ENCODE measurements around the gene ARSA. TPM values are rescaled to one million over a fixed set of nuclear protein-coding genes. Genes with fewer than 3 reads are reported as not detected.

ARSA gene
- 10 to 100 TPM; 19.9 to 56.1 (median 32.4) TPM for total RNA-seq

DNA sequence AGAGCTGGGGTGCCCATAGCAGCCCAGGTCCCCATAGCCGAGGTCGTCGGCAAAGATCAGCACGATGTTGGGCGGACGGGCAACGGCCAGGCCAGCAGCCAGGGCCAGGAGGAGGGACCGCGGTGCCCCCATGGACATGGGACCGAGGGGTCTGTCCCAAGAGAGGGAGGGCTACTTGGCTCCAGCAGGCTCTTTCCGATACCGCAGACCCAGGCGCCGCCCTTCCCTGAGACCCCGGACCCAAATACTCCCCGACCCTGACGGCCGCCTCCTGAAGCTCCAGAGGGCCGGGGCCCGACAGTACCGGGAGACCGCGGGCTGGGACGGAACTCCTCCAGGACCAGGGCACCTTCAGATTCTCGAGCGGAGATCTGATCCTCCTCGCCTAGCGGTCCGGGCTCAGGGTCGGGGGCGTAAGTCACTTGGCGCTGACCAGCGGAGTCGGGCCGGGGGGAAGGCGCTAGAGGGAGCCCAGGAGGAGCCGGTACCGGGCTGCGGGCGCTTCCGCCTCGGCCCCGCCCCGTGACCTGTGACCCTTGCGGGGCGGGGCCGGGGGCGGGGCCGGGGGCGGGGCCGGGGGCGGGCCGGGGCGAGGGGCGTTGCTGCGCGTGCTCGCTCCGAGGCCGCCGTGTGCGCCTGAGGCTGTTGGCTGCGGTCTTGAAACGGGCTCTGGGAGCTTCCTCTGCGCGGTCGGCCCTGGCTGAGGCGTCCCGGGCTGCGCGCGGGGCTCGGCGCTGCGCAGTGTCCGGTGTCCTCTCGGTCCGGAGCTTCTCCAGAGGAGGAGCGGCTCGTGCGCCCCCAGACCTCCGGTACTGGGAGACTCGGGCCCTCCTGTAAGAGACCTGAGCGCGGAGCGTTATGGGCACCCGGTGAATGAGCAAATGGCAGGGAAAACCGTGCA lies at the start of gene ARSA:
Gene ARSA, minus strand, starts transcription at position 511 of the 901 bp plus-strand sequence. Its CDS starts 373 bp downstream, at position 138.
- TF ChIP-seq, protein P1, sequence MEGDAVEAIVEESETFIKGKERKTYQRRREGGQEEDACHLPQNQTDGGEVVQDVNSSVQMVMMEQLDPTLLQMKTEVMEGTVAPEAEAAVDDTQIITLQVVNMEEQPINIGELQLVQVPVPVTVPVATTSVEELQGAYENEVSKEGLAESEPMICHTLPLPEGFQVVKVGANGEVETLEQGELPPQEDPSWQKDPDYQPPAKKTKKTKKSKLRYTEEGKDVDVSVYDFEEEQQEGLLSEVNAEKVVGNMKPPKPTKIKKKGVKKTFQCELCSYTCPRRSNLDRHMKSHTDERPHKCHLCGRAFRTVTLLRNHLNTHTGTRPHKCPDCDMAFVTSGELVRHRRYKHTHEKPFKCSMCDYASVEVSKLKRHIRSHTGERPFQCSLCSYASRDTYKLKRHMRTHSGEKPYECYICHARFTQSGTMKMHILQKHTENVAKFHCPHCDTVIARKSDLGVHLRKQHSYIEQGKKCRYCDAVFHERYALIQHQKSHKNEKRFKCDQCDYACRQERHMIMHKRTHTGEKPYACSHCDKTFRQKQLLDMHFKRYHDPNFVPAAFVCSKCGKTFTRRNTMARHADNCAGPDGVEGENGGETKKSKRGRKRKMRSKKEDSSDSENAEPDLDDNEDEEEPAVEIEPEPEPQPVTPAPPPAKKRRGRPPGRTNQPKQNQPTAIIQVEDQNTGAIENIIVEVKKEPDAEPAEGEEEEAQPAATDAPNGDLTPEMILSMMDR (IDR thresholded peaks at IDR 0.05; ENCODE audit: low read depth): no peak

DNA sequence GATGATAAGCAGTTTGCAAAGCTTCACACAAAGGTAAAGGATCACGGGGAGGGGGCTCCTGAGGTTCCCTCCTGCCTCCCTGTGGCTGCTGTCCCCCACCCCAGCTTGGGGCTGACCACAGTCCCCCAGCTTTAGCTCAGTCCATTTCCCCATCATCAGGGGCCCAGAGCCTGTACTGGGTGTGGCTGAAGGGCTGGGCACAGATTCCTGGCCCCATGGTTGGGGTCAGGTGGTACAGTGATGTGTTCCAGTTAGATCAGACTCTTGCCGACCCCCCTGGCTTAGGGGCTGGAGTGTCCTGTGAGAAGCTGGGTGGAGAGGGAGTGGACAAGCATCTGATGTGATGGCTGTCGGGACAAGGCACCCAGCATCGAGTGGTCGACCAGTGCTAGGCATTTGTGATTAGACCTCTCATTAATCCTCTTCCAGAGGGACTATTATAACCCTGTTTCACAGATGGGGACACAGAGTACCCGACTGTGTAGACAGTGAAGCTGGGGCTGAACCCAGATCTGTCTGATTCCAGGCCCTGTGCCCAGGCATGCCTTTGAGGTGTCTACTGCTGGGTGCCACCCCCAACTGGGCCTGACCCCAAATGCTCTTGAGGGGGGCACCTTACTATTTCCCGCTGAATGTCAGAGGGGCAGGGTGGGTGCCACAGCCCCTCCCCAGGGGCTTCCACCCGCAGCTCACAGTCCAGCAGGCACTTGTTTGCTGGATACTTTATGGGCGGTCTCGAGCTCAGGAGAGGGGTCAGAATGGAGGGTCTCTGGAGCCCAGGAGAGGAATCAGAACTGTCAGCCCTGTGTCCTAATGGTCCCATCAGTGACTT lies 48.9 kb upstream of the ARSA start:
- TF ChIP-seq, protein P1 (IDR thresholded peaks at IDR 0.05; ENCODE audit: low read depth): no peak

DNA sequence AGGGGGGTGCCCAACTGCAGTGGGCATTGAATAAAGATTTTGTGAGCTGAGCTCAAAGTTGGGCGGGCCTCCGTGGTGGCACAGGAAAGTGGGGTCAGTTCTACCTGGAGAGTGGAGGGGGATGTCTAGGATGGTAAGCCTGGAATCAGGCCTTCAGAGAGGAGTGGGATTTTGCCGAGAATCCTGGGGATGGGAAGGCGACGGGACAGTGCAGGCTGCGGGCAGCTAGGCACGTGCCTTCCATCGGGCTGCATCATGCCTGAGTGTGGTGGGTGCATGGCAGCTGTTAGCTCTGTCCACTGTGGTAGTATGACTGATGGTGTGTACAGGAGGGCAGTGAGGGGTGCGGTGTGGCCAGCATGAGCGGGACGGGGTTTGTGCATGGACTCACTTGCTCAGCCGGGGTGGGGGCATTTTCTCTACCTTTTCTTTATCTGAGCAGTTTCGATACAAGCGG lies 48.3 kb upstream of the ARSA start:
- TF ChIP-seq, protein P1 (IDR thresholded peaks at IDR 0.05; ENCODE audit: low read depth): no peak

DNA sequence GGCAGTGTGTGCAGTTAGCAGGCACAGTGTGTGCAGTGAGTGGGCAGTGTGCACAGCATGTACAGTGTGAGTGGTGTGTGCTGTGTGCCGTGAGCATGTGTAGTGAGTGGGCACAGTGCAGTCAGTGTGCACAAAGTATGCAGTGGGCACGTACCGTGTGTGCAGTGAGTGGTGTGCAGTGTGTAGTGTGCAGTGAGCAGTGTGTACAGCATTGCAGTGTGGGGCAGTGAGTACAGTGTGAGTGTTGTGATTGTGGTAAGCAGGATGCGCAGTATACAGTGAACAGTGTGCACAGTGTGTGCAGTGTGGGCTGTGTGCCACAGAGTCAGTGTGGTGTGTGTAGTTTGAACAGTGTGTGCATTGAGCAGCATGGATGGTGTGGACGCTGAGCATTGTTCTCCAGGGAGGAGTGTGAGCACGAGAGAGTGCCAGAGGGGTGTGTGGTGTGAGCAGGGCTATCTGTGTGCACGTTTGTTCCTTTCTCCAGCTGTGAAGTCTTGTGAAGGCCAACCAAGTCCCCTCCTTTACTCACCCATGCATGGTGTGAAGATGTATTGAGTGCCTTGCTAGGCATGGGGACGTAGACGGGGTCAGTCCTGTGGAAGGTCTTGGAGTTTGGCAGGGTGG lies 47.7 kb upstream of the ARSA start:
- TF ChIP-seq, protein P1 (IDR thresholded peaks at IDR 0.05; ENCODE audit: low read depth): no peak

DNA sequence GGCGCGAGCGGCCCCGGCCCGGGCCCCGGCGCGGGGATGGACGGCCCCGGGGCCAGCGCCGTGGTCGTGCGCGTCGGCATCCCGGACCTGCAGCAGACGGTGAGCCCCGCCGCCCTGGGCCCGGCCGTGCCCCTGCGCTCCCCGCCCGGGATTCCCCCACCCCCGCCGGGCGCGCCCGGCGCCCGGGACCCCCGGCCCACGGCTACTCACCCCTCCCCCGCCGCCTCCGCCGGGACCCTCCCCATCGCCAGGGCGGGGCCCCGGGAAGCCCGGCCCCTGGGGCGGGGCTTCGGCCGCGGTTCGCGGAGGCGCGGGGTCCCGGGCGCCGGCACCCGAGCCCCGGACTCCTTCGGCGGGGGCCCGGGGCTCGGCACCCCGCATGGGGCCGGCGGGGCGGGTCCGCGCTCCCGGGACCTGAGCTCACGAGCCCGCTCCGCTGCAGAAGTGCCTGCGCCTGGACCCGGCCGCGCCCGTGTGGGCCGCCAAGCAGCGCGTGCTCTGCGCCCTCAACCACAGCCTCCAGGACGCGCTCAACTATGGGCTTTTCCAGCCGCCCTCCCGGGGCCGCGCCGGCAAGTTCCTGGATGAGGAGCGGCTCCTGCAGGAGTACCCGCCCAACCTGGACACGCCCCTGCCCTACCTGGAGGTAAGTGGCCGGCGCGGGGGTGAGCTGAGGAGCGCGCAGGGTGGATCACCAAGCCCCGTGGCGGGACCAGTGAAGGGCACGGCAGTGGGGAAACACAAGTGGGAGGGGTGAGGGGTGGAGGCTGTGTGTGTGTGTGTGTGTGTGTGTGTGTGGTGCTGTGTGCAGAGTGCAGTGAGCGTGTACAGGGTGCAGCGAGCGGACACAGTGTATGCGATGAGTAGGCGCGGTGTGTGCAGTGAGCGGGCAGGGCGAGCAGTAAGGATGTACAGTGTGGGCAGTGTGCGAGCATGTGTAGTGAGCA lies 46.9 kb upstream of the ARSA start:
- TF ChIP-seq, protein P1 (IDR thresholded peaks at IDR 0.05; ENCODE audit: low read depth): no peak

DNA sequence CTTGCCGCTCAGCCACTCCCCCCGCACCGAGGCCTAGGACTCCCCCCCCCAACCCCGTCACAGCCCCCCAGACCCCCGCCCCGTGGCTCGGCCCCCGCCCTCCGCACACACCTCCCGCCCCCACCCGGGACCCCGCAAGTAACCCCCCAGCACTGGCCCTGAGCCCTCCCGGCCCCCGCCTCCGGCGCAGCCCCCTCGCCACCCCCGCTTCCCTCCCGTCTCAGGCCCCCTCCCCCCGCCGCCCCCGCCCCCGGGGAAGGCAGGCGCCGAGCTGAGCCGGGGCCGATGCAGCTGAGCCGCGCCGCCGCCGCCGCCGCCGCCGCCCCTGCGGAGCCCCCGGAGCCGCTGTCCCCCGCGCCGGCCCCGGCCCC lies 46.2 kb upstream of the ARSA start:
- TF ChIP-seq, protein P1 (IDR thresholded peaks at IDR 0.05; ENCODE audit: low read depth): no peak

Measured in subcutaneous adipose tissue (tissue), 4 donors.